Limb (tissue), 2 donors: ENCODE measurements around the gene ALDH2.
"Not testable (repeated sequence)": the region's sequence is repeated elsewhere in the genome, so short reads cannot be mapped to it uniquely, and the experiment has no call there.

Source experiments
- DNase-seq, 2 donors: peaks; one replicate each; pipeline ENCODE4 v3.0.0-alpha.2; 2016; ENCODE audit errors: extremely low spot score in 2 of 2

ALDH2 gene

GRCh38 chr12:111788178-111788654 is 21.5 kb downstream of the ALDH2 start:
- no peak for DNase-seq

GRCh38 chr12:111789779-111790178 is 23.0 kb downstream of the ALDH2 start:
- DNase-seq: no peak

GRCh38 chr12:111791507-111791906 is 24.8 kb downstream of the ALDH2 start:
- no peak for DNase-seq

- no peak for DNase-seq
Measured at GRCh38 chr12:111792155-111792855, 25.6 kb downstream of the ALDH2 start.

- no peak for DNase-seq
Measured at GRCh38 chr12:111792856-111793235, 26.1 kb downstream of the ALDH2 start.

GRCh38 chr12:111798182-111798581 is 31.4 kb downstream of the ALDH2 start:
- no peak for DNase-seq

- DNase-seq: no peak
Measured at GRCh38 chr12:111799758-111800157, 33.0 kb downstream of the ALDH2 start.

- DNase-seq: no peak
Measured at GRCh38 chr12:111803038-111803626, 36.4 kb downstream of the ALDH2 start.

- DNase-seq: no peak
Measured at GRCh38 chr12:111803851-111804250, 37.1 kb downstream of the ALDH2 start.

GRCh38 chr12:111806304-111806703 is 39.6 kb downstream of the ALDH2 start:
- DNase-seq: no peak

- DNase-seq: no peak
Measured at GRCh38 chr12:111807232-111807631, 40.5 kb downstream of the ALDH2 start.

- DNase-seq: peak; percentile 76 to 86
Measured at GRCh38 chr12:111812881-111813741, 46.4 kb downstream of the ALDH2 start.

GRCh38 chr12:111816065-111816615 is 49.4 kb downstream of the ALDH2 start:
- DNase-seq: no peak

- not testable (repeated sequence) for DNase-seq
Measured at GRCh38 chr12:111816898-111817297, 50.2 kb downstream of the ALDH2 start.

GRCh38 chr12:111818340-111818739 is 51.6 kb downstream of the ALDH2 start:
- DNase-seq: no peak

GRCh38 chr12:111819191-111820158 is 52.7 kb downstream of the ALDH2 start:
- DNase-seq: no peak

GRCh38 chr12:111820828-111821227 is 54.1 kb downstream of the ALDH2 start:
- not testable (repeated sequence) for DNase-seq

- no peak for DNase-seq
Measured at GRCh38 chr12:111822886-111823285, 56.2 kb downstream of the ALDH2 start.

- DNase-seq: no peak
Measured at GRCh38 chr12:111823891-111824290, 57.2 kb downstream of the ALDH2 start.

- DNase-seq: not testable (repeated sequence)
Measured at GRCh38 chr12:111824312-111824711, 57.6 kb downstream of the ALDH2 start.

GRCh38 chr12:111825509-111825908 is 58.8 kb downstream of the ALDH2 start:
- no peak for DNase-seq
